SU-DHL-6 (cell line): ENCODE results near the gene WWOX.

Source experiments
- H2AFZ ChIP-seq: fragments of 200-600 bp; sonication (generic); 2 replicates; pipeline ENCODE4 v1.6.1; 2014; ENCODE audit warnings: low read depth, mild to moderate bottlenecking, moderate library complexity, mixed read lengths, antibody characterized with exemption, low read length; ENCODE audit not compliant: severe bottlenecking
- H3F3A ChIP-seq: fragments of 200-600 bp; shearing (Covaris generic); 2 replicates; pipeline ENCODE4 v1.6.0; 2016; ENCODE audit warnings: antibody characterized with exemption, mild to moderate bottlenecking; ENCODE audit not compliant: insufficient read depth
- H3K27ac ChIP-seq: fragments of 200-600 bp; sonication (generic); 2 replicates; pipeline ENCODE4 v1.5.1; 2016; ENCODE audit warnings: low read depth, mild to moderate bottlenecking, low read length, moderate library complexity, mixed read lengths
- H3K27me3 ChIP-seq: fragments of 200-600 bp; sonication (generic), shearing (Covaris generic); 2 replicates; pipeline ENCODE4 v1.6.0; 2014; ENCODE audit warnings: mild to moderate bottlenecking, low read length
- H3K36me3 ChIP-seq: fragments of 200-600 bp; sonication (generic); 2 replicates; pipeline ENCODE4 v1.6.1; 2014; ENCODE audit warnings: mild to moderate bottlenecking, low read length, mixed read lengths
- H3K4me2 ChIP-seq: fragments of 300-600, 200-600 bp; shearing (Covaris generic), sonication (generic); 2 replicates; pipeline ENCODE4 v1.6.0; 2014; ENCODE audit warnings: low read length, low read depth, mild to moderate bottlenecking; ENCODE audit not compliant: poor library complexity, severe bottlenecking
- H3K4me3 ChIP-seq: fragments of 200-600 bp; sonication (generic); 2 replicates; pipeline ENCODE4 v1.5.1; 2014; ENCODE audit warnings: antibody characterized with exemption, low read length, mild to moderate bottlenecking, mixed read lengths; ENCODE audit not compliant: insufficient read depth, poor library complexity, severe bottlenecking
- H3K79me2 ChIP-seq: fragments of 200-600 bp; sonication (generic); 2 replicates; pipeline ENCODE4 v1.6.1; 2014; ENCODE audit warnings: mild to moderate bottlenecking, low read length, moderate library complexity; ENCODE audit not compliant: insufficient read depth
- H3K9ac ChIP-seq: fragments of 200-600 bp; sonication (generic); 2 replicates; pipeline ENCODE4 v1.7.0; 2014; ENCODE audit warnings: mild to moderate bottlenecking, low read length
- H3K9me2 ChIP-seq: fragments of 200-600 bp; sonication (generic); replicated peaks from 2 replicates; pipeline ENCODE4 v1.6.1; 2014; ENCODE audit warnings: low read length; ENCODE audit not compliant: insufficient read depth
- H3K9me3 ChIP-seq: fragments of 200-600 bp; sonication (generic); 2 replicates; pipeline ENCODE4 v1.6.1; 2014; ENCODE audit warnings: low read length, mixed read lengths; ENCODE audit not compliant: insufficient read depth
- H4K20me1 ChIP-seq: fragments of 200-600 bp; sonication (generic); 2 replicates; pipeline ENCODE4 v1.6.1; 2014; ENCODE audit warnings: low read depth, mild to moderate bottlenecking, antibody characterized with exemption, low read length, moderate library complexity, mixed read lengths
- EZH2phosphoT487 ChIP-seq: fragments of 200-600 bp; sonication (generic), shearing (Covaris generic); conservative IDR thresholded peaks from 2 replicates; pipeline ENCODE4 v1.6.1; 2018; ENCODE audit warnings: mild to moderate bottlenecking, antibody characterized with exemption, low read length, moderate library complexity, mixed read lengths
- TF ChIP-seq, protein P1 (sequence below): fragments of 200-600 bp; sonication (generic); IDR thresholded peaks from one replicate; pipeline ENCODE4 v1.5.1; 2017; ENCODE audit warnings: antibody characterized with exemption, mild to moderate bottlenecking, low read length, moderate library complexity; ENCODE audit not compliant: insufficient read depth, poor library complexity, severe bottlenecking

WWOX gene

DNA sequence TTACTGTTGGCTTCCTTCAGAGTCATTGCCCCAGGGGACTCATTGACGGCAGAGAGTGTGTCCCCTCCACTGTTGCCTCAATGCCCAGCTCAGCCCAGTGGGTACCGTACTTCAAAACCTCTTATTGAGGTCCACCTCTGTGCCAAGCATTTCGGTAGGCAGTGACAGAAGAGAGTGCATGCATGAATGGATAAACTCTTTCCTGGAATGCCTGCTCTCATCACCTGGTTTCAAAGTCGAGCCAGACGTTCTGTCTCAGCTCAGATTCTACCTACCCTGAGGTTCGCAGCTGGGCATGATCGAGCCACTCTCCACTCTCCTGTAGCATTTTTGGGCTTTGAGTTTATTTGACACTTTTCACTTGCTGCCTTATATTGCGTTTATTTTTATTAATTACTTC is 854.1 kb downstream of the WWOX start:
- Histone ChIP-seq H3K4me2 (no peak overlapping the region), H3K9me2 (no peaks in the 10 kb centered on the region), H3K9me3 (no peaks in the 10 kb centered on the region), H3K4me3 (no peak overlapping the region), H3F3A (no peaks in the 10 kb centered on the region), H3K79me2 (no peaks in the 10 kb centered on the region), H3K27ac (no peak overlapping the region), H4K20me1 (no peaks in the 10 kb centered on the region), H3K36me3 (no peaks in the 10 kb centered on the region), H2AFZ (no peak overlapping the region), H3K9ac (no peak overlapping the region), H3K27me3 (no peaks in the 10 kb centered on the region)
- no peak for TF ChIP-seq EZH2phosphoT487
- TF ChIP-seq, protein P1, sequence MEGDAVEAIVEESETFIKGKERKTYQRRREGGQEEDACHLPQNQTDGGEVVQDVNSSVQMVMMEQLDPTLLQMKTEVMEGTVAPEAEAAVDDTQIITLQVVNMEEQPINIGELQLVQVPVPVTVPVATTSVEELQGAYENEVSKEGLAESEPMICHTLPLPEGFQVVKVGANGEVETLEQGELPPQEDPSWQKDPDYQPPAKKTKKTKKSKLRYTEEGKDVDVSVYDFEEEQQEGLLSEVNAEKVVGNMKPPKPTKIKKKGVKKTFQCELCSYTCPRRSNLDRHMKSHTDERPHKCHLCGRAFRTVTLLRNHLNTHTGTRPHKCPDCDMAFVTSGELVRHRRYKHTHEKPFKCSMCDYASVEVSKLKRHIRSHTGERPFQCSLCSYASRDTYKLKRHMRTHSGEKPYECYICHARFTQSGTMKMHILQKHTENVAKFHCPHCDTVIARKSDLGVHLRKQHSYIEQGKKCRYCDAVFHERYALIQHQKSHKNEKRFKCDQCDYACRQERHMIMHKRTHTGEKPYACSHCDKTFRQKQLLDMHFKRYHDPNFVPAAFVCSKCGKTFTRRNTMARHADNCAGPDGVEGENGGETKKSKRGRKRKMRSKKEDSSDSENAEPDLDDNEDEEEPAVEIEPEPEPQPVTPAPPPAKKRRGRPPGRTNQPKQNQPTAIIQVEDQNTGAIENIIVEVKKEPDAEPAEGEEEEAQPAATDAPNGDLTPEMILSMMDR = no peak

DNA sequence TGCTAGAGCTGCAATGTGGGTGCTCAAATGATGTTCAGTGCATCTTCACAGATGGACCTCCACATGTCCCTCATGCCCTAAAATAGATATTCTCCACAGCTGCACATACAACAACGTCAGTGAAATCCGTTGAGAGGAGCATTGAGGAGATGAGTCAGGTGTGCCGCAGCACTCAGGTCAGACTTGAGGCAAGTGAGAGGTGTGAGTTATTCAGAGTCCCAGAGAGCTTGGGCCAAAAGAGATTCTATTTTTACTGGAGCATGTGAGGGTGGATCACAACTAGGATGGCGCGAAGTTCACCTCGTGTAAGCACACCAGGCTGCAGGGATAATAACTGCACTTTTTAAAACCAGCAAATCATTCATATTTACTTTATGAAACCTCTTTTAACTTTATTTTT is 855.8 kb downstream of the WWOX start:
- H3K4me2 ChIP-seq = no peak overlapping the region

DNA sequence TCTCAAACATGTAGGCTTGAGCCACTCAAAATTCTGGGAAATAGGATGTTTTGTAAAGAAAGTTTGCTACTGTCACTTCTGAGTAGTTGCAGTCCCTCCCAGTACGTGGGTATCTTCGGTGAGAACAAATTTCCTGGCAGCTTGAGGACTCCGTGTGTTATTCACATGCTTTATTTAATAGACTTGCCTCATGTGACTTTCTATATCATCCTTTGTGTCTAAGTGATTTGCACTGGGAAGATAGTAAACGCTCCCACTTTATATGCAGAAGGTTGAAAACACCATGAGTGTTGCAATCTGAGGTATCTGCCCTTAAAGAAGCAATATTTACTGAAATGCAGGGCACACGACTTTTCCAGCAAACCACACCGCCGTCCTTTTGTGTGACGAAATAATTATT is 857.4 kb downstream of the WWOX start:
- Histone ChIP-seq H3K27ac (no peak overlapping the region), H3K9me2 (no peaks in the 10 kb centered on the region), H3K36me3 (no peaks in the 10 kb centered on the region), H3K9me3 (no peaks in the 10 kb centered on the region), H3K9ac (no peak overlapping the region), H4K20me1 (no peaks in the 10 kb centered on the region), H2AFZ (no peak overlapping the region), H3K79me2 (no peaks in the 10 kb centered on the region), H3K27me3 (no peaks in the 10 kb centered on the region), H3F3A (no peaks in the 10 kb centered on the region), H3K4me2 (no peak overlapping the region), H3K4me3 (no peak overlapping the region)
- no peak for TF ChIP-seq EZH2phosphoT487
- TF ChIP-seq, protein P1 = no peak

More for the DNA sequence above, 855.8 kb downstream of the WWOX start:
- Histone ChIP-seq H3K9ac (no peak overlapping the region), H3F3A (no peaks in the 10 kb centered on the region), H3K79me2 (no peaks in the 10 kb centered on the region), H3K27me3 (no peaks in the 10 kb centered on the region), H3K36me3 (no peaks in the 10 kb centered on the region), H3K27ac (no peak overlapping the region), H3K4me3 (no peak overlapping the region), H4K20me1 (no peaks in the 10 kb centered on the region), H3K9me3 (no peaks in the 10 kb centered on the region), H3K9me2 (no peaks in the 10 kb centered on the region), H2AFZ (no peak overlapping the region)
- TF ChIP-seq, protein P1 = no peak
- no peak for TF ChIP-seq EZH2phosphoT487
